H1 (cell line): ENCODE data around the gene DFFA. TPM values are rescaled to one million over a fixed set of nuclear protein-coding genes. Genes with fewer than 3 reads are reported as not detected.

Source experiments
- CTCF ChIA-PET: fragments of 300-600 bp; sonication (Branson Sonifier 250); formaldehyde crosslinking; loops from one replicate; lab custom pipeline; 2021; ENCODE audit not compliant: partially characterized antibody; lab: Charles Lee
- POLR2A ChIA-PET: fragments of 300-600 bp; sonication (Branson Sonifier 250); formaldehyde crosslinking; loops from one replicate; lab custom pipeline; 2021; ENCODE audit warnings: inconsistent platforms; ENCODE audit not compliant: partially characterized antibody; lab: Charles Lee
- DNase-seq, 2 experiments: peaks; one replicate each; pipeline versions ENCODE4 v3.0.0 to v3.0.0-alpha.2; 2010 to 2022; ENCODE audit warnings: low spot score in 2 of 2, low read depth in 1 of 2, mixed read lengths in 1 of 2
- FAIRE-seq: peaks from 2 replicates; lab custom pipeline; 2011; peaks lifted over from hg19 to GRCh38; lab: Jason Lieb, UNC
- H2AFZ ChIP-seq: 2 replicates; pipeline ENCODE4 v1.8.1; 2012; ENCODE audit warnings: low read length, inconsistent platforms
- H2AK5ac ChIP-seq: 2 replicates; pipeline ENCODE4 v1.6.1; 2013; ENCODE audit warnings: low read depth, low read length
- H2BK120ac ChIP-seq: replicated peaks from 2 replicates; pipeline ENCODE3; 2013; ENCODE audit warnings: low read depth, low read length, inconsistent platforms
- H2BK12ac ChIP-seq: 2 replicates; pipeline ENCODE4 v1.6.1; 2013; ENCODE audit warnings: low read depth, low read length
- H2BK15ac ChIP-seq: 2 replicates; pipeline ENCODE4 v1.6.1; 2013; ENCODE audit warnings: low read length
- H2BK20ac ChIP-seq: 2 replicates; pipeline ENCODE4 v1.6.1; 2013; ENCODE audit warnings: low read length
- H2BK5ac ChIP-seq: 2 replicates; pipeline ENCODE4 v1.6.1; 2013; ENCODE audit warnings: low read depth, low read length
- H3K14ac ChIP-seq: 2 replicates; pipeline ENCODE4 v1.6.1; 2013; ENCODE audit warnings: inconsistent platforms; ENCODE audit not compliant: insufficient read length
- H3K18ac ChIP-seq: 2 replicates; pipeline ENCODE4 v1.6.1; 2013; ENCODE audit warnings: low read length; ENCODE audit errors: extremely low read depth
- H3K23ac ChIP-seq: 2 replicates; pipeline ENCODE4 v1.6.1; 2013; ENCODE audit warnings: inconsistent platforms; ENCODE audit not compliant: insufficient read length
- H3K23me2 ChIP-seq: 2 replicates; pipeline ENCODE4 v1.6.1; 2013; ENCODE audit warnings: low read depth, low read length
- H3K27ac ChIP-seq: 2 replicates; pipeline ENCODE4 v1.6.1; 2011; ENCODE audit warnings: low read depth, low read length, inconsistent platforms
- H3K27me3 ChIP-seq, 4 experiments: replicated peaks in 1 of 4; 1 replicate in 1 of 4; 2 replicates in 3 of 4; pipeline versions ENCODE4 v1.6.1 to v1.8.1; 2011 to 2013; ENCODE audit warnings: low read length in 3 of 4, mild to moderate bottlenecking in 3 of 4, inconsistent platforms in 2 of 4, mixed read lengths in 2 of 4, moderate library complexity in 1 of 4; ENCODE audit not compliant: control insufficient read depth in 3 of 4, insufficient read depth in 3 of 4; ENCODE audit errors: extremely low read depth in 1 of 4
- H3K36me3 ChIP-seq, 4 experiments: 2 replicates each; pipeline versions ENCODE4 v1.6.1 to v1.8.1; 2011 to 2013; ENCODE audit warnings: mild to moderate bottlenecking in 4 of 4, low read length in 3 of 4, moderate library complexity in 2 of 4, control low read depth in 1 of 4, inconsistent platforms in 1 of 4; ENCODE audit not compliant: insufficient read depth in 4 of 4, control insufficient read depth in 2 of 4
- H3K4ac ChIP-seq: replicated peaks from 2 replicates; pipeline ENCODE3; 2013; ENCODE audit warnings: low read length, low read depth, mixed read lengths, inconsistent platforms; ENCODE audit not compliant: insufficient read length
- H3K4me1 ChIP-seq, 4 experiments: replicated peaks in 1 of 4; 1 replicate in 1 of 4; 2 replicates in 3 of 4; pipeline versions ENCODE4 v1.6.1 to v1.8.1; 2011 to 2013; ENCODE audit warnings: low read length in 3 of 4, inconsistent platforms in 2 of 4, mixed read lengths in 1 of 4; ENCODE audit not compliant: insufficient read depth in 4 of 4, control insufficient read depth in 3 of 4
- H3K4me2 ChIP-seq, 2 experiments: 2 replicates each; pipeline versions ENCODE4 v1.6.1 to v1.8.1; 2011 to 2013; ENCODE audit warnings: low read depth in 2 of 2, low read length in 2 of 2, control low read depth in 1 of 2, inconsistent platforms in 1 of 2, mild to moderate bottlenecking in 1 of 2; ENCODE audit not compliant: insufficient read depth in 1 of 2
- H3K4me3 ChIP-seq, 4 experiments: fragments of 200-600, 300-600 bp in 1 of 4; sonication (generic), shearing (Covaris generic), sonication (Bioruptor Twin) in 1 of 4; 2 replicates each; pipeline versions ENCODE4 v1.5.1 to v1.8.1; 2011 to 2016; ENCODE audit warnings: low read length in 4 of 4, low read depth in 3 of 4, control low read depth in 2 of 4, inconsistent platforms in 2 of 4, mild to moderate bottlenecking in 2 of 4, mixed read lengths in 1 of 4, moderate library complexity in 1 of 4; ENCODE audit not compliant: insufficient read depth in 2 of 4; ENCODE audit errors: extremely low read depth in 1 of 4
- H3K56ac ChIP-seq: replicated peaks from 2 replicates; pipeline ENCODE3; 2013; ENCODE audit warnings: low read depth, mild to moderate bottlenecking, mixed read lengths, low read length, inconsistent platforms; ENCODE audit not compliant: insufficient read length
- H3K79me1 ChIP-seq: 2 replicates; pipeline ENCODE4 v1.6.1; 2013; ENCODE audit warnings: low read depth, low read length, control low read depth
- H3K79me2 ChIP-seq, 2 experiments: 2 replicates each; pipeline versions ENCODE4 v1.6.1 to v1.8.1; 2012 to 2013; ENCODE audit warnings: low read length in 2 of 2, mild to moderate bottlenecking in 2 of 2, inconsistent platforms in 1 of 2; ENCODE audit not compliant: insufficient read depth in 2 of 2, control insufficient read depth in 1 of 2
- H3K9ac ChIP-seq, 4 experiments: replicated peaks in 1 of 4; 1 replicate in 1 of 4; 2 replicates in 3 of 4; pipeline versions ENCODE4 v1.6.1 to v1.8.1; 2011 to 2013; ENCODE audit warnings: low read depth in 3 of 4, low read length in 3 of 4, control low read depth in 2 of 4, mild to moderate bottlenecking in 2 of 4, moderate library complexity in 2 of 4, inconsistent platforms in 1 of 4; ENCODE audit errors: extremely low read depth in 1 of 4
- H3K9me3 ChIP-seq, 2 experiments: 2 replicates each; pipeline versions ENCODE4 v1.6.1 to v1.8.1; 2012 to 2013; ENCODE audit warnings: mild to moderate bottlenecking in 2 of 2, moderate library complexity in 2 of 2, control low read depth in 1 of 2, inconsistent platforms in 1 of 2, low read depth in 1 of 2, low read length in 1 of 2, mixed read lengths in 1 of 2; ENCODE audit not compliant: insufficient read depth in 2 of 2
- H4K20me1 ChIP-seq, 2 experiments: replicated peaks in 1 of 2; 2 replicates each; pipeline versions ENCODE3 to v1.8.1; 2011 to 2013; ENCODE audit warnings: inconsistent platforms in 2 of 2, low read length in 2 of 2, mild to moderate bottlenecking in 1 of 2; ENCODE audit not compliant: insufficient read depth in 2 of 2, control insufficient read depth in 1 of 2
- H4K5ac ChIP-seq: 2 replicates; pipeline ENCODE4 v1.6.1; 2013; ENCODE audit warnings: low read length, low read depth, mixed read lengths, inconsistent platforms; ENCODE audit not compliant: insufficient read length
- H4K8ac ChIP-seq: 2 replicates; pipeline ENCODE4 v1.8.0; 2013; ENCODE audit warnings: mild to moderate bottlenecking, moderate library complexity, low read length, inconsistent platforms; ENCODE audit not compliant: insufficient read depth; ENCODE audit errors: extremely low read depth
- H4K91ac ChIP-seq: replicated peaks from 2 replicates; pipeline ENCODE3; 2013; ENCODE audit warnings: low read length, mixed read lengths, inconsistent platforms; ENCODE audit not compliant: insufficient read length
- ASH2L ChIP-seq: fragments of 200-600, 300-600 bp; sonication (generic); IDR thresholded peaks from one replicate; pipeline ENCODE4 v1.7.1; 2017; ENCODE audit warnings: low read length
- BCL11A ChIP-seq, 2 experiments: IDR thresholded peaks; one replicate each; pipeline ENCODE4 v1.6.1; 2011; ENCODE audit warnings: low read depth in 2 of 2, low read length in 2 of 2, mild to moderate bottlenecking in 2 of 2
- BRCA1 ChIP-seq: IDR thresholded peaks from 2 replicates; pipeline ENCODE4 v1.6.1; 2012; ENCODE audit warnings: low read depth, low read length, improper control_type of control experiment
- E2F6 ChIP-seq: IDR thresholded peaks from 2 replicates; pipeline ENCODE4 v1.6.1; 2012; ENCODE audit warnings: inconsistent platforms
- KDM4A ChIP-seq: IDR thresholded peaks from one replicate; pipeline ENCODE4 v1.7.1; 2012; ENCODE audit warnings: low read depth, mild to moderate bottlenecking, moderate library complexity, low read length, inconsistent platforms; ENCODE audit not compliant: severe bottlenecking
- NANOG ChIP-seq: IDR thresholded peaks from 2 replicates; pipeline ENCODE4 v1.6.1; 2011; ENCODE audit warnings: low read length, low read depth, mild to moderate bottlenecking, inconsistent platforms; ENCODE audit not compliant: insufficient read depth, poor library complexity, severe bottlenecking
- POU5F1 ChIP-seq: IDR thresholded peaks from 2 replicates; pipeline ENCODE4 v1.6.1; 2011; ENCODE audit warnings: low read depth, mild to moderate bottlenecking, low read length, moderate library complexity
- RBBP5 ChIP-seq: IDR thresholded peaks from 2 replicates; pipeline ENCODE4 v1.7.1; 2012; ENCODE audit warnings: low read depth, mild to moderate bottlenecking, inconsistent platforms, low read length, moderate library complexity, borderline replicate concordance
- SIRT6 ChIP-seq: IDR thresholded peaks from one replicate; pipeline ENCODE4 v1.7.1; 2012; ENCODE audit warnings: low read length, inconsistent platforms
- SP1 ChIP-seq: IDR thresholded peaks from 2 replicates; pipeline ENCODE4 v1.6.1; 2011; ENCODE audit warnings: low read depth, low read length
- SRF ChIP-seq: IDR thresholded peaks from 2 replicates; pipeline ENCODE4 v1.6.1; 2011; ENCODE audit warnings: mild to moderate bottlenecking, low read depth, low read length, moderate library complexity
- SUZ12 ChIP-seq: fragments of 200-600 bp; sonication (generic); IDR thresholded peaks from 2 replicates; pipeline ENCODE4 v1.6.1; 2012; ENCODE audit warnings: mild to moderate bottlenecking, inconsistent platforms, low read length, moderate library complexity, mixed read lengths
- TAF7 ChIP-seq: optimal IDR thresholded peaks from 2 replicates; pipeline ENCODE3; 2011; ENCODE audit warnings: low read depth, mild to moderate bottlenecking, inconsistent platforms, low read length, moderate library complexity, borderline replicate concordance
- TEAD4 ChIP-seq: IDR thresholded peaks from 2 replicates; pipeline ENCODE4 v1.6.1; 2012; ENCODE audit warnings: low read depth, low read length, inconsistent platforms, mixed read lengths
- WGBS, 2 experiments: shearing (Covaris generic) in 1 of 2; methylation state at CpG; one replicate each; pipeline versions ENCODE4 v1.1.6 to v1.1.7; 2013 to 2015; ENCODE audit warnings: low lambda C conversion rate in 2 of 2, mixed read lengths in 2 of 2, inconsistent platforms in 1 of 2, low coverage in 1 of 2, missing lambda C conversion rate in 1 of 2; ENCODE audit not compliant: insufficient replicate concordance in 2 of 2, insufficient coverage in 1 of 2, insufficient read length in 1 of 2; ENCODE audit errors: extremely low coverage in 1 of 2, missing lambda C conversion rate in 1 of 2; 5-methylcytosine and 5-hydroxymethylcytosine counted together
- polyA plus RNA-seq, 7 experiments: library from polyadenylated mRNA; depleted of rRNA in 3 of 7; stranded (reverse) in 5 of 7; unstranded in 2 of 7; fragments of >200 nt in 5 of 7; fragments of 200-250 nt in 2 of 7; gene quantifications; 1 replicate in 5 of 7; 2 replicates in 1 of 7; 4 replicates in 1 of 7; pipeline versions ENCODE4 v1.2.1 to v1.2.3, GENCODE V29; 2011 to 2013; ENCODE audit warnings: missing spikeins in 2 of 7, mixed read lengths in 2 of 7
- total RNA-seq: library from RNA; stranded (reverse); fragmentation: NEBNext Ultra II Directional; extraction: Animal tissue kit (Norgen Biotek cat#: 25700); gene quantifications from 2 replicates; pipeline ENCODE4 v1.2.1, GENCODE V29; 2021

Gene DFFA
- total and polyA plus RNA-seq, 2 of the 8 experiments (the other 6 are each of a cell fraction or from before 2014, with no cell fraction given), result 34.3 to 79.9 TPM

- H3K18ac ChIP-seq, result no peak overlapping the region
- no peak overlapping the region for H3K4ac ChIP-seq
- H2BK20ac ChIP-seq, result no peak overlapping the region
- no peaks in the 10 kb centered on the region for H3K79me2 ChIP-seq
- no peaks in the 10 kb centered on the region for H3K27me3 ChIP-seq
- H3K4me3 ChIP-seq, result no peak overlapping the region
- H3K79me1 ChIP-seq, result no peaks in the 10 kb centered on the region; the same call in 1 of the 2 replicates
- H4K20me1 ChIP-seq, result no peaks in the 10 kb centered on the region
- 98% methylated on average over 5 of the region's 5 CpGs; no CpG with 5 or more reads in 1 of the 2 experiments for WGBS, 2 experiments
- no peak overlapping the region for H3K27ac ChIP-seq
- no peak overlapping the region for H3K9ac ChIP-seq
- no peak overlapping the region for H2BK15ac ChIP-seq
- DNase-seq, result no peak
- H3K9me3 ChIP-seq, result no peaks in the 10 kb centered on the region
- no peak overlapping the region for H3K56ac ChIP-seq
- H3K4me1 ChIP-seq, result peaks cover 0 to 5% (median under 1%) of the 10 kb centered on the region in 4 experiments; a peak in 4 of 7 replicates
- H3K4me2 ChIP-seq, result no peak overlapping the region
- H2BK5ac ChIP-seq, result no peak overlapping the region
- H3K23ac ChIP-seq, result no peak overlapping the region
- H3K36me3 ChIP-seq, result no peaks in the 10 kb centered on the region
- no peak for FAIRE-seq
- H4K5ac ChIP-seq, result no peak overlapping the region
- CTCF ChIA-PET, result interaction anchor here (1.3 to 10.9 kb wide), 3 partner anchors 28 to 73 kb away, joined by 4 to 132 read pairs (median 5); no protein-coding TSS in a partner anchor
- H2AFZ ChIP-seq, result no peak overlapping the region
- POLR2A ChIA-PET, result interaction anchor here (0.8 to 1.7 kb wide), 5 partner anchors 10 to 37 kb away, joined by 3 to 8 read pairs (median 4); partner anchors contain the start of genes CORT and DFFA
- no peak overlapping the region for H2BK12ac ChIP-seq
- no peak overlapping the region for H2BK120ac ChIP-seq
- H4K91ac ChIP-seq, result no peak overlapping the region
- no peak overlapping the region for H4K8ac ChIP-seq
- H2AK5ac ChIP-seq, result no peak overlapping the region
- no peak overlapping the region for H3K14ac ChIP-seq
- H3K23me2 ChIP-seq, result peaks cover 9% of the 10 kb centered on the region
- TF ChIP-seq KDM4A (no peak), SUZ12 (no peak), SIRT6 (no peak), BRCA1 (no peak), E2F6 (no peak), SP1 (no peak), SRF (no peak), TAF7 (no peak), TEAD4 (no peak), NANOG (no peak), RBBP5 (no peak), BCL11A (IDR thresholded peaks at IDR 0.05; ENCODE audit: low read depth in 2 of 2, low read length in 2 of 2) (no peak), POU5F1 (no peak), ASH2L (no peak)
Observed at GRCh38 chr1:10434590-10434989, 37.7 kb downstream of the DFFA start.
